Fibroblast of villous mesenchyme (primary cell): ENCODE results near the gene PRSS48. TPM values are rescaled to one million over a fixed set of nuclear protein-coding genes. Genes with fewer than 3 reads are reported as not detected.
A peak's percentile ranks its signal among the peaks of the same experiment; 100 is the strongest.
"Not testable (repeated sequence)": the region's sequence is repeated elsewhere in the genome, so short reads cannot be mapped to it uniquely, and the experiment has no call there.

Source experiments
- DNase-seq: peaks from one replicate; pipeline ENCODE4 v3.0.0-alpha.2; 2010; ENCODE audit warnings: low read depth
- H3K4me3 ChIP-seq: 2 replicates; pipeline ENCODE4 v1.5.1; 2011; ENCODE audit warnings: low read depth, mild to moderate bottlenecking, low read length
- CTCF ChIP-seq: IDR thresholded peaks from 2 replicates; pipeline ENCODE4 v1.5.1; 2012; ENCODE audit warnings: low read depth, mild to moderate bottlenecking, low read length; ENCODE audit not compliant: insufficient read depth
- total RNA-seq: library from RNA; depleted of rRNA; stranded (reverse); fragments of >200 nt; gene quantifications from 2 replicates; pipeline ENCODE4 v1.2.3, GENCODE V29; 2012

PRSS48 gene
- not detected in 2 replicates for total RNA-seq

- peak; percentile 51 for DNase-seq
- peak; percentile 87 for TF ChIP-seq CTCF
- H3K4me3 ChIP-seq, result no peak within 1 kb of the TSS
These were observed at the start of gene PRSS48 for GRCh38 chr4:151276787-151277562. TSS of gene PRSS48 (plus strand) at chr4:151277161. CDS start at chr4:151277173, 12 bp downstream.

- no peak for TF ChIP-seq CTCF
- H3K4me3 ChIP-seq, result peak overlapping the region; percentile 62
- DNase-seq, result no peak
These were observed 49.8 kb upstream of the PRSS48 start for GRCh38 chr4:151227172-151227571.

GRCh38 chr4:151227731-151228130, 49.2 kb upstream of the PRSS48 start:
- H3K4me3 ChIP-seq, result peak overlapping the region; percentile 62
- peak; percentile 67 for DNase-seq
- no peak for TF ChIP-seq CTCF

GRCh38 chr4:151228189-151229119, 48.5 kb upstream of the PRSS48 start:
- peak; percentile 41 for DNase-seq
- H3K4me3 ChIP-seq, result no peak overlapping the region

GRCh38 chr4:151231915-151232595, 44.9 kb upstream of the PRSS48 start:
- DNase-seq, result peak; percentile 38
- TF ChIP-seq CTCF, result no peak
- H3K4me3 ChIP-seq, result no peak overlapping the region

More at GRCh38 chr4:151228189-151229119, 48.5 kb upstream of the PRSS48 start:
- TF ChIP-seq CTCF, result no peak

GRCh38 chr4:151233600-151233999, 43.4 kb upstream of the PRSS48 start:
- DNase-seq, result no peak
- no peak overlapping the region for H3K4me3 ChIP-seq
- TF ChIP-seq CTCF, result no peak

GRCh38 chr4:151235373-151235772, 41.6 kb upstream of the PRSS48 start:
- DNase-seq, H3K4me3 ChIP-seq: not testable (repeated sequence)
